Measurements from ENCODE around the gene ABCA2.

ABCA2 gene

GRCh38 chr9:136964171-136964689 lies 63.8 kb downstream of the ABCA2 start:
- DNase-seq (ENCODE audit: low spot score), result no peak

- DNase-seq (ENCODE audit: low spot score), result no peak
These were observed 64.3 kb downstream of the ABCA2 start for GRCh38 chr9:136963751-136964150.

GRCh38 chr9:136963341-136963740 lies 64.7 kb downstream of the ABCA2 start:
- DNase-seq (ENCODE audit: low spot score), result no peak

- DNase-seq (ENCODE audit: low spot score), result no peak
These were observed 65.3 kb downstream of the ABCA2 start for GRCh38 chr9:136962701-136963248.

- no peak for DNase-seq (ENCODE audit: low spot score)
These were observed 65.9 kb downstream of the ABCA2 start for GRCh38 chr9:136962163-136962562.

GRCh38 chr9:136961279-136962065 lies 66.6 kb downstream of the ABCA2 start:
- DNase-seq (ENCODE audit: low spot score), result no peak

- no peak for DNase-seq (ENCODE audit: low spot score)
These were observed 67.1 kb downstream of the ABCA2 start for GRCh38 chr9:136960938-136961275.

- DNase-seq (ENCODE audit: low spot score), result no peak
These were observed 67.7 kb downstream of the ABCA2 start for GRCh38 chr9:136960212-136960937.

- DNase-seq (ENCODE audit: low spot score), result no peak
These were observed 68.9 kb downstream of the ABCA2 start for GRCh38 chr9:136958898-136959850.

GRCh38 chr9:136958473-136958872 lies 69.6 kb downstream of the ABCA2 start:
- DNase-seq (ENCODE audit: low spot score), result no peak

- no peak for DNase-seq (ENCODE audit: low spot score)
These were observed 70.1 kb downstream of the ABCA2 start for GRCh38 chr9:136957901-136958300.

GRCh38 chr9:136957461-136957860 lies 70.6 kb downstream of the ABCA2 start:
- DNase-seq (ENCODE audit: low spot score), result no peak

All from RKO (cell line).